GM21360 (cell line): ENCODE measurements around the gene RNF8.
"Not testable (repeated sequence)": the region's sequence is repeated elsewhere in the genome, so short reads cannot be mapped to it uniquely, and the experiment has no call there.

Experiments
- ATAC-seq: cut with Tn5 transposase; IDR thresholded peaks from one replicate; pipeline ENCODE4 v1.9.1; 2021; ENCODE audit warnings: mild to moderate bottlenecking, moderate library complexity; ENCODE audit not compliant: unreplicated experiment

Gene RNF8

GRCh38 chr6:37321101-37321500 is 32.7 kb upstream of the RNF8 start:
- no peak for ATAC-seq

- no peak for ATAC-seq
Measured at GRCh38 chr6:37321516-37322415, 32.0 kb upstream of the RNF8 start.

GRCh38 chr6:37323580-37323979 is 30.2 kb upstream of the RNF8 start:
- ATAC-seq: no peak

- ATAC-seq: no peak
Measured at GRCh38 chr6:37324131-37325033, 29.4 kb upstream of the RNF8 start.

GRCh38 chr6:37330345-37330744 is 23.4 kb upstream of the RNF8 start:
- not testable (repeated sequence) for ATAC-seq

GRCh38 chr6:37331047-37331446 is 22.7 kb upstream of the RNF8 start:
- ATAC-seq: no peak

GRCh38 chr6:37332894-37333293 is 20.9 kb upstream of the RNF8 start:
- ATAC-seq: no peak

GRCh38 chr6:37334047-37334446 is 19.7 kb upstream of the RNF8 start:
- no peak for ATAC-seq

GRCh38 chr6:37338317-37338716 is 15.5 kb upstream of the RNF8 start:
- ATAC-seq: not testable (repeated sequence)

- no peak for ATAC-seq
Measured at GRCh38 chr6:37338745-37339255, 15.0 kb upstream of the RNF8 start.

GRCh38 chr6:37339741-37340638 is 13.8 kb upstream of the RNF8 start:
- ATAC-seq: no peak

- no peak for ATAC-seq
Measured at GRCh38 chr6:37340639-37340943, 13.2 kb upstream of the RNF8 start.

- ATAC-seq: no peak
Measured at GRCh38 chr6:37343248-37343647, 10.5 kb upstream of the RNF8 start.

- ATAC-seq: no peak
Measured at GRCh38 chr6:37344308-37344707, 9.5 kb upstream of the RNF8 start.

- ATAC-seq: not testable (repeated sequence)
Measured at GRCh38 chr6:37345804-37346203, 8.0 kb upstream of the RNF8 start.

- ATAC-seq: no peak
Measured at GRCh38 chr6:37347177-37347576, 6.6 kb upstream of the RNF8 start.

- ATAC-seq: no peak
Measured at GRCh38 chr6:37347670-37348111, 6.1 kb upstream of the RNF8 start.

- ATAC-seq: no peak
Measured at GRCh38 chr6:37351027-37351426, 2.8 kb upstream of the RNF8 start.

GRCh38 chr6:37352384-37352783 is 1.4 kb upstream of the RNF8 start:
- no peak for ATAC-seq

GRCh38 chr6:37354526-37355384 is 972 bp downstream of the RNF8 start:
- peak; percentile 28 for ATAC-seq
